ENCODE results near the gene RASSF8.
A peak's percentile ranks its signal among the peaks of the same experiment; 100 is the strongest.

Gene RASSF8

GRCh38 chr12:26125400-26126339, 167.2 kb downstream of the RASSF8 start:
- peak in 1 of 3 experiments; percentile 39 for DNase-seq (ENCODE audit: low read depth in 3 of 3)

- peak in 1 of 3 experiments; percentile 44 for DNase-seq (ENCODE audit: low read depth in 3 of 3)
Measured at GRCh38 chr12:26126340-26127284, 168.1 kb downstream of the RASSF8 start.

GRCh38 chr12:26127404-26127803, 168.9 kb downstream of the RASSF8 start:
- no peak for DNase-seq (ENCODE audit: low read depth in 3 of 3)

DNA sequence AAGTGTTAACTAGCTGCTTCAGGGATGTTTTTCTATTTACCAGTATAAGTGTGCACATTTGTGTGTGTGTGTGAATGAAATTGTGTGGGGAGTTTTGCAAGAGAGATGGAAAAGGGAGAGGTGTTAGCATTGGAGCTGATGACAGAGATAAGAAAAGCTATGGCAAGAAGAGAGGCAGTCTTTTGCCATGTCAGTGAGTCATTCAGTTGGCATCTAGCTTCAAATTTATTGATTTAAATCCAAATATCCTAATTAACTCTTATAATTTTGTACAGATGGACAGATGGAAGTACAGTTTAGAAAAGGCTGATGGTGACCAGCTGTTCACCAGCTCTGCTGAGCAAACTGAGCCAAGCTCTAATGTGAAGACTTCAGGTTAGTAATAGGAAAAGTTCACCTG, 169.7 kb downstream of the RASSF8 start:
- no peak for DNase-seq (ENCODE audit: low read depth in 3 of 3)
